ENCODE measurements around the gene PIGN. TPM values are rescaled to one million over a fixed set of nuclear protein-coding genes. Genes with fewer than 3 reads are reported as not detected.

The PIGN gene, protein sequence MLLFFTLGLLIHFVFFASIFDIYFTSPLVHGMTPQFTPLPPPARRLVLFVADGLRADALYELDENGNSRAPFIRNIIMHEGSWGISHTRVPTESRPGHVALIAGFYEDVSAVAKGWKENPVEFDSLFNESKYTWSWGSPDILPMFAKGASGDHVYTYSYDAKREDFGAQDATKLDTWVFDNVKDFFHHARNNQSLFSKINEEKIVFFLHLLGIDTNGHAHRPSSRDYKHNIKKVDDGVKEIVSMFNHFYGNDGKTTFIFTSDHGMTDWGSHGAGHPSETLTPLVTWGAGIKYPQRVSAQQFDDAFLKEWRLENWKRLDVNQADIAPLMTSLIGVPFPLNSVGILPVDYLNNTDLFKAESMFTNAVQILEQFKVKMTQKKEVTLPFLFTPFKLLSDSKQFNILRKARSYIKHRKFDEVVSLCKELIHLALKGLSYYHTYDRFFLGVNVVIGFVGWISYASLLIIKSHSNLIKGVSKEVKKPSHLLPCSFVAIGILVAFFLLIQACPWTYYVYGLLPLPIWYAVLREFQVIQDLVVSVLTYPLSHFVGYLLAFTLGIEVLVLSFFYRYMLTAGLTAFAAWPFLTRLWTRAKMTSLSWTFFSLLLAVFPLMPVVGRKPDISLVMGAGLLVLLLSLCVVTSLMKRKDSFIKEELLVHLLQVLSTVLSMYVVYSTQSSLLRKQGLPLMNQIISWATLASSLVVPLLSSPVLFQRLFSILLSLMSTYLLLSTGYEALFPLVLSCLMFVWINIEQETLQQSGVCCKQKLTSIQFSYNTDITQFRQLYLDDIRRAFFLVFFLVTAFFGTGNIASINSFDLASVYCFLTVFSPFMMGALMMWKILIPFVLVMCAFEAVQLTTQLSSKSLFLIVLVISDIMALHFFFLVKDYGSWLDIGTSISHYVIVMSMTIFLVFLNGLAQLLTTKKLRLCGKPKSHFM
- 10 to 100 TPM; 22.6 to 28.7 TPM for total RNA-seq

GRCh38 chr18:62186774-62187542, at the start of gene PIGN, which contains the start of gene RELCH:
Gene PIGN, minus strand, starts transcription at chr18:62187056. Its CDS starts 25,703 bp downstream, at chr18:62161353.
Gene RELCH, plus strand, starts transcription at chr18:62187255. Its CDS starts 251 bp downstream, at chr18:62187506.
- 0% methylated on average over 13 to 55 of the region's 55 CpGs for WGBS, 2 donors
- peak; percentile 98 for ATAC-seq
- H3K36me3 ChIP-seq (replicated peaks in 1 of 2; ENCODE audit: insufficient read depth in 1 of 2, low read depth in 2 of 2), result no peaks in the 10 kb centered on the region
- H3K27ac ChIP-seq, result peak within 1 kb of the TSS; percentile 65 to 92 (median 82)
- H3K4me3 ChIP-seq, result peak within 1 kb of the TSS; percentile 81 to 100
- no peaks in the 10 kb centered on the region for H3K27me3 ChIP-seq
- TF ChIP-seq CTCF (IDR thresholded peaks at IDR 0.05), result no peak
- TF ChIP-seq POLR2A (IDR thresholded peaks at IDR 0.05), result peak; percentile 73 to 96 (median 96)
- peaks cover 41% of the 10 kb centered on the region for H3K4me1 ChIP-seq
- intact Hi-C loops (cut with DNase I), result loop anchor here (5.0 kb wide), 1 partner anchor 60 kb away; no protein-coding TSS in a partner anchor
- DNase-seq, result peak; percentile 94 to 99 (median 96)
- H3K9me3 ChIP-seq, result no peaks in the 10 kb centered on the region

- no peaks in the 10 kb centered on the region for H3K27me3 ChIP-seq
- no peak overlapping the region for H3K27ac ChIP-seq
- ATAC-seq, result no peak
- intact Hi-C loops (cut with DNase I), result no loop called here
- peaks cover 5 to 12% of the 10 kb centered on the region in 2 donors for H3K36me3 ChIP-seq (replicated peaks in 1 of 2; ENCODE audit: insufficient read depth in 1 of 2, low read depth in 2 of 2)
- no peak overlapping the region for H3K4me3 ChIP-seq
- no peaks in the 10 kb centered on the region for H3K9me3 ChIP-seq
- TF ChIP-seq CTCF (IDR thresholded peaks at IDR 0.05), result no peak
- TF ChIP-seq POLR2A (IDR thresholded peaks at IDR 0.05), result no peak
- no peak for DNase-seq
- no peaks in the 10 kb centered on the region for H3K4me1 ChIP-seq
- WGBS, 2 donors, result 91 to 95% methylated on average over 1 of the region's 1 CpG
These were observed 49.4 kb upstream of the PIGN start for GRCh38 chr18:62236252-62236651.

GRCh38 chr18:62226047-62226446, 39.2 kb upstream of the PIGN start:
- no peak overlapping the region for H3K4me3 ChIP-seq
- DNase-seq (no peak), ATAC-seq (no peak)
- TF ChIP-seq CTCF (IDR thresholded peaks at IDR 0.05) (no peak), POLR2A (IDR thresholded peaks at IDR 0.05) (no peak)
- no peak overlapping the region for H3K27ac ChIP-seq
- WGBS, 2 donors, result 96 to 98% methylated on average over 3 of the region's 3 CpGs
- H3K27me3 ChIP-seq, result no peaks in the 10 kb centered on the region
- no peaks in the 10 kb centered on the region for H3K4me1 ChIP-seq
- H3K9me3 ChIP-seq, result peaks cover 0 to 4% (median 0%) of the 10 kb centered on the region in 3 donors
- H3K36me3 ChIP-seq (replicated peaks in 1 of 2; ENCODE audit: insufficient read depth in 1 of 2, low read depth in 2 of 2), result peaks cover 0 to 19% of the 10 kb centered on the region in 2 donors
- intact Hi-C loops (cut with DNase I), result no loop called here

DNA sequence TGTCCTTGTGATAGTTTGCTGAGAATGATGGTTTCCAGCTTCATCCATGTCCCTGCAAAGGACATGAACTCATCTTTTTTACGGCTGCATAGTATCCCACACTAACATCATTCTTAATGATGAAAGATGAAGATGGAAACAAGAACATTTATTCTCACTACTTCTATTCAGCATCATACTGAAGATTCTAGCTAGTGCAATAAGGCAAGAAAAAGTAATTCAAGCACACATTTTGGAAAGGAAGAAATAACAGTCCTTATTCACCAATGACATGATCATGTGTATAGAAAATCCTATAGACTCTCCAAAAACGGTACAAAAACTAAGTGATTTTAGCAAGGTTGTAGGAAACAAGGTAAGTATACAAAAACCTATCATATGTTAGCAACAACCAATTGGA, 37.4 kb upstream of the PIGN start:
- H3K4me1 ChIP-seq, result no peaks in the 10 kb centered on the region
- intact Hi-C loops (cut with DNase I), result no loop called here
- H3K36me3 ChIP-seq (replicated peaks in 1 of 2; ENCODE audit: insufficient read depth in 1 of 2, low read depth in 2 of 2), result peaks cover 0 to 12% of the 10 kb centered on the region in 2 donors
- no peaks in the 10 kb centered on the region for H3K27me3 ChIP-seq
- DNase-seq (no peak), ATAC-seq (no peak)
- no peak overlapping the region for H3K4me3 ChIP-seq
- peaks cover 0 to 4% (median 0%) of the 10 kb centered on the region in 3 donors for H3K9me3 ChIP-seq
- WGBS, 2 donors, result 98 to 99% methylated on average over 2 of the region's 2 CpGs
- TF ChIP-seq CTCF (IDR thresholded peaks at IDR 0.05) (no peak), POLR2A (IDR thresholded peaks at IDR 0.05) (no peak)
- H3K27ac ChIP-seq, result no peak overlapping the region
